NT2/D1 (cell line): ENCODE data around the gene FRG2B.

Source experiments
- SUZ12 ChIP-seq: IDR thresholded peaks from 2 replicates; pipeline ENCODE4 v1.6.1; 2011; ENCODE audit not compliant: insufficient read length, insufficient read depth; ENCODE audit errors: extremely low read depth
- YY1 ChIP-seq: IDR thresholded peaks from 2 replicates; pipeline ENCODE4 v1.6.1; 2011; ENCODE audit not compliant: insufficient read length, insufficient read depth
- ZNF274 ChIP-seq: IDR thresholded peaks from 2 replicates; pipeline ENCODE4 v1.6.1; 2011; ENCODE audit warnings: mild to moderate bottlenecking, low read depth, low read length

GRCh38 chr10:133613699-133614098 lies 12.9 kb downstream of the FRG2B start:
- TF ChIP-seq ZNF274 (no peak), SUZ12 (no peak), YY1 (no peak)
